Neuronal stem cell (in vitro differentiated cells): Measurements from ENCODE around the gene P2RY8.
"Not testable (repeated sequence)": the region's sequence is repeated elsewhere in the genome, so short reads cannot be mapped to it uniquely, and the experiment has no call there.

Experiments
- DNase-seq: peaks from one replicate; pipeline ENCODE4 v3.0.0-alpha.2; 2013; ENCODE audit warnings: low spot score
- H2AFZ ChIP-seq: one replicate; pipeline ENCODE4 v1.6.1; 2013; ENCODE audit warnings: mild to moderate bottlenecking, low read length, inconsistent platforms
- H2AK5ac ChIP-seq: 2 replicates; pipeline ENCODE4 v1.6.1; 2013; ENCODE audit warnings: low read depth, mild to moderate bottlenecking, inconsistent platforms, low read length, moderate library complexity, mixed read lengths
- H2BK120ac ChIP-seq: 2 replicates; pipeline ENCODE4 v1.6.1; 2013; ENCODE audit warnings: low read depth, mild to moderate bottlenecking, inconsistent platforms, low read length, moderate library complexity, mixed read lengths
- H2BK12ac ChIP-seq: one replicate; pipeline ENCODE4 v1.6.1; 2013; ENCODE audit warnings: low read length, inconsistent platforms
- H2BK15ac ChIP-seq: 2 replicates; pipeline ENCODE4 v1.6.1; 2013; ENCODE audit warnings: mild to moderate bottlenecking, low read length, inconsistent platforms, mixed read lengths
- H2BK5ac ChIP-seq: one replicate; pipeline ENCODE4 v1.6.1; 2013; ENCODE audit warnings: inconsistent platforms, mild to moderate bottlenecking, low read length, moderate library complexity
- H3K14ac ChIP-seq: one replicate; pipeline ENCODE4 v1.6.1; 2013; ENCODE audit warnings: low read length, inconsistent platforms
- H3K18ac ChIP-seq: 2 replicates; pipeline ENCODE4 v1.6.1; 2013; ENCODE audit warnings: low read length, inconsistent platforms
- H3K23ac ChIP-seq: 2 replicates; pipeline ENCODE4 v1.6.1; 2013; ENCODE audit warnings: low read depth, mild to moderate bottlenecking, mixed read lengths, low read length, inconsistent platforms; ENCODE audit not compliant: poor library complexity
- H3K27ac ChIP-seq: replicated peaks from 3 replicates; pipeline ENCODE4 v1.5.1; 2013; ENCODE audit warnings: low read length, inconsistent platforms
- H3K27me3 ChIP-seq, 3 experiments: 2 replicates each; pipeline ENCODE4 v1.6.1; 2013; ENCODE audit warnings: low read length in 3 of 3, mild to moderate bottlenecking in 2 of 3, inconsistent platforms in 1 of 3, low read depth in 1 of 3, mixed read lengths in 1 of 3, moderate library complexity in 1 of 3; ENCODE audit not compliant: control insufficient read depth in 3 of 3, insufficient read depth in 3 of 3
- H3K36me3 ChIP-seq, 2 donors: replicated peaks in 1 of 2; 2 replicates each; pipeline ENCODE4 v1.6.1; 2013; ENCODE audit warnings: low read length in 2 of 2; ENCODE audit not compliant: control insufficient read depth in 2 of 2, insufficient read depth in 2 of 2
- H3K4ac ChIP-seq: 2 replicates; pipeline ENCODE4 v1.6.1; 2013; ENCODE audit warnings: inconsistent platforms, mild to moderate bottlenecking, low read length, moderate library complexity
- H3K4me1 ChIP-seq, 2 donors: 1 replicate in 1 of 2; 2 replicates in 1 of 2; pipeline ENCODE4 v1.6.1; 2013; ENCODE audit warnings: low read length in 2 of 2, low read depth in 1 of 2; ENCODE audit not compliant: control insufficient read depth in 2 of 2, insufficient read depth in 1 of 2
- H3K4me2 ChIP-seq: one replicate; pipeline ENCODE4 v1.6.1; 2013; ENCODE audit warnings: mild to moderate bottlenecking, low read length, inconsistent platforms; ENCODE audit not compliant: insufficient read depth, poor library complexity, severe bottlenecking
- H3K4me3 ChIP-seq, 2 donors: 2 replicates each; pipeline ENCODE4 v1.5.1; 2013; ENCODE audit warnings: low read length in 2 of 2, mild to moderate bottlenecking in 2 of 2, inconsistent platforms in 1 of 2, moderate library complexity in 1 of 2
- H3K79me1 ChIP-seq: one replicate; pipeline ENCODE4 v1.6.1; 2013; ENCODE audit warnings: low read depth, mild to moderate bottlenecking, inconsistent platforms, low read length, moderate library complexity
- H3K9ac ChIP-seq: one replicate; pipeline ENCODE4 v1.6.1; 2013; ENCODE audit warnings: mild to moderate bottlenecking, low read depth, low read length, inconsistent platforms; ENCODE audit not compliant: poor library complexity
- H3K9me3 ChIP-seq, 2 donors: replicated peaks in 1 of 2; 2 replicates each; pipeline versions ENCODE3 to v1.6.1; 2013; ENCODE audit warnings: low read length in 2 of 2, mild to moderate bottlenecking in 2 of 2, inconsistent platforms in 1 of 2, low read depth in 1 of 2, mixed read lengths in 1 of 2, moderate library complexity in 1 of 2; ENCODE audit not compliant: control insufficient read depth in 2 of 2, insufficient read depth in 1 of 2
- H4K8ac ChIP-seq: one replicate; pipeline ENCODE4 v1.6.1; 2013; ENCODE audit warnings: low read depth, mild to moderate bottlenecking, inconsistent platforms, low read length, moderate library complexity
- H4K91ac ChIP-seq: one replicate; pipeline ENCODE4 v1.6.1; 2013; ENCODE audit warnings: low read length, low read depth, mild to moderate bottlenecking, inconsistent platforms; ENCODE audit not compliant: poor library complexity
- WGBS, 2 donors: extraction: QIAGEN DNeasy Blood & Tissue Kit; methylation state at CpG; one replicate each; pipeline ENCODE4 v1.1.7; 2013; ENCODE audit warnings: missing lambda C conversion rate in 2 of 2, mixed read lengths in 1 of 2; ENCODE audit not compliant: insufficient read length in 2 of 2, insufficient replicate concordance in 1 of 2; ENCODE audit errors: extremely low coverage in 2 of 2; 5-methylcytosine and 5-hydroxymethylcytosine counted together

Gene P2RY8

GRCh38 chrX:1537716-1538090 is 718 bp upstream of the P2RY8 start:
- H3K27ac ChIP-seq, H3K4me2 ChIP-seq, H2BK12ac ChIP-seq, H3K23ac ChIP-seq, H3K9me3 ChIP-seq, H4K91ac ChIP-seq, H2BK15ac ChIP-seq, H2AK5ac ChIP-seq, H3K4me3 ChIP-seq, H3K14ac ChIP-seq, H3K4ac ChIP-seq, H3K27me3 ChIP-seq, H3K79me1 ChIP-seq, H3K9ac ChIP-seq, H4K8ac ChIP-seq, DNase-seq, H3K4me1 ChIP-seq, H3K36me3 ChIP-seq, H2BK5ac ChIP-seq: not testable (repeated sequence)
- H3K18ac ChIP-seq: peak overlapping the region; percentile 83
- peak overlapping the region; percentile 39 for H2BK120ac ChIP-seq
- H2AFZ ChIP-seq: peak overlapping the region; percentile 40
- no CpG with 5 or more reads among the region's 7 CpGs for WGBS, 2 donors

- peaks cover 0 to 6% of the 10 kb centered on the region in 2 donors for H3K4me1 ChIP-seq
- no peak overlapping the region for H2BK120ac ChIP-seq
- H3K36me3 ChIP-seq: no peaks in the 10 kb centered on the region
- no peaks in the 10 kb centered on the region for H3K9me3 ChIP-seq
- H2AFZ ChIP-seq: peak overlapping the region; percentile 40
- peaks cover 0 to under 1% (median 0%) of the 10 kb centered on the region in 3 experiments for H3K27me3 ChIP-seq
- no peak overlapping the region for H3K4ac ChIP-seq
- no peak overlapping the region for H2BK12ac ChIP-seq
- DNase-seq: no peak
- no peak overlapping the region for H2BK5ac ChIP-seq
- H3K4me2 ChIP-seq: no peak overlapping the region
- no peak overlapping the region for H3K23ac ChIP-seq
- H4K8ac ChIP-seq: no peak overlapping the region
- H2AK5ac ChIP-seq: peak overlapping the region; percentile 81
- peak overlapping the region; percentile 5 for H3K18ac ChIP-seq
- H3K27ac ChIP-seq: no peak overlapping the region
- peak overlapping the region; percentile 8 for H3K14ac ChIP-seq
- no peaks in the 10 kb centered on the region for H3K79me1 ChIP-seq
- no peak overlapping the region for H4K91ac ChIP-seq
- no CpG with 5 or more reads among the region's 17 CpGs for WGBS, 2 donors
- no peak overlapping the region for H3K9ac ChIP-seq
- no peak overlapping the region for H3K4me3 ChIP-seq
- H2BK15ac ChIP-seq: no peak overlapping the region
Observed at GRCh38 chrX:1536712-1537030, 314 bp downstream of the P2RY8 start.

- Histone ChIP-seq H3K4me3 (no peak overlapping the region), H3K9me3 (no peaks in the 10 kb centered on the region), H3K23ac (no peak overlapping the region), H3K18ac (no peak overlapping the region), H2BK5ac (no peak overlapping the region), H4K8ac (no peak overlapping the region), H4K91ac (no peak overlapping the region), H2AK5ac (no peak overlapping the region), H3K27me3 (peaks cover 0 to 3% (median 0%) of the 10 kb centered on the region in 3 experiments), H3K9ac (no peak overlapping the region), H2BK15ac (no peak overlapping the region), H3K4me1 (peaks cover 0 to 6% of the 10 kb centered on the region in 2 donors), H2BK12ac (peak overlapping the region; percentile 22), H3K14ac (no peak overlapping the region), H3K36me3 (no peaks in the 10 kb centered on the region), H3K27ac (no peak overlapping the region), H2BK120ac (no peak overlapping the region), H3K4me2 (no peak overlapping the region), H3K4ac (no peak overlapping the region), H3K79me1 (no peaks in the 10 kb centered on the region), H2AFZ (peak overlapping the region; percentile 17)
- no peak for DNase-seq
- no CpG with 5 or more reads among the region's 33 CpGs for WGBS, 2 donors
Observed at GRCh38 chrX:1535241-1536041, 1.5 kb downstream of the P2RY8 start.

- Histone ChIP-seq H2BK5ac (no peak overlapping the region), H2AK5ac (no peak overlapping the region), H3K27me3 (peaks cover 0 to 3% (median 0%) of the 10 kb centered on the region in 3 experiments), H3K9me3 (no peaks in the 10 kb centered on the region), H3K79me1 (no peaks in the 10 kb centered on the region), H3K14ac (no peak overlapping the region), H3K4me1 (peaks cover 0 to 6% of the 10 kb centered on the region in 2 donors), H2AFZ (peak overlapping the region; percentile 11), H3K23ac (no peak overlapping the region), H4K91ac (no peak overlapping the region), H3K4me3 (no peak overlapping the region), H3K4me2 (no peak overlapping the region), H3K36me3 (no peaks in the 10 kb centered on the region), H2BK15ac (no peak overlapping the region), H3K4ac (no peak overlapping the region), H3K27ac (no peak overlapping the region), H2BK120ac (no peak overlapping the region), H3K18ac (no peak overlapping the region), H4K8ac (peak overlapping the region; percentile 93), H2BK12ac (peak overlapping the region; percentile 33), H3K9ac (no peak overlapping the region)
- WGBS, 2 donors: no CpG with 5 or more reads among the region's 22 CpGs
- DNase-seq: no peak
Observed at GRCh38 chrX:1534301-1535168, 2.5 kb downstream of the P2RY8 start.
